Hepatocyte (in vitro differentiated cells): ENCODE results near the gene PAAF1. TPM values are rescaled to one million over a fixed set of nuclear protein-coding genes. Genes with fewer than 3 reads are reported as not detected.

Experiments used
- DNase-seq: peaks from one replicate; pipeline ENCODE4 v3.0.0-alpha.2; 2016; ENCODE audit warnings: low spot score
- H2AFZ ChIP-seq: fragments of 200-600 bp; sonication (generic); 2 replicates; pipeline ENCODE4 v1.6.0; 2016; ENCODE audit warnings: antibody characterized with exemption, mild to moderate bottlenecking
- H3K27ac ChIP-seq: fragments of 200-600 bp; sonication (generic); 2 replicates; pipeline ENCODE4 v1.5.1; 2016; ENCODE audit warnings: mild to moderate bottlenecking
- H3K27me3 ChIP-seq: fragments of 200-600 bp; sonication (generic); 2 replicates; pipeline ENCODE4 v1.6.1; 2016
- H3K36me3 ChIP-seq: fragments of 200-600 bp; sonication (generic); replicated peaks from 2 replicates; pipeline ENCODE4 v1.5.1; 2016; ENCODE audit warnings: low read depth; ENCODE audit not compliant: insufficient read depth
- H3K4me1 ChIP-seq: fragments of 200-600 bp; sonication (generic); 2 replicates; pipeline ENCODE4 v1.5.1; 2016; ENCODE audit warnings: mild to moderate bottlenecking, moderate library complexity; ENCODE audit not compliant: insufficient read depth
- H3K4me2 ChIP-seq: fragments of 200-600 bp; sonication (generic); 2 replicates; pipeline ENCODE4 v1.6.0; 2016
- H3K4me3 ChIP-seq: fragments of 200-600 bp; sonication (generic); 2 replicates; pipeline ENCODE4 v1.5.1; 2016; ENCODE audit warnings: mild to moderate bottlenecking
- H3K79me2 ChIP-seq: fragments of 200-600 bp; sonication (generic); 2 replicates; pipeline ENCODE4 v1.6.0; 2017; ENCODE audit warnings: mild to moderate bottlenecking
- H3K9me2 ChIP-seq: fragments of 200-600 bp; sonication (generic); replicated peaks from 2 replicates; pipeline ENCODE4 v1.6.0; 2017; ENCODE audit warnings: mild to moderate bottlenecking; ENCODE audit not compliant: insufficient read depth
- H3K9me3 ChIP-seq: fragments of 200-600 bp; sonication (generic); 2 replicates; pipeline ENCODE4 v1.5.1; 2016; ENCODE audit warnings: low read depth, mild to moderate bottlenecking
- H4K20me1 ChIP-seq: fragments of 200-600 bp; sonication (generic); 2 replicates; pipeline ENCODE4 v1.6.0; 2016; ENCODE audit warnings: mild to moderate bottlenecking; ENCODE audit not compliant: insufficient read depth, poor library complexity, severe bottlenecking
- CTCF ChIP-seq: fragments of 200-600 bp; sonication (generic); IDR thresholded peaks from 2 replicates; pipeline ENCODE4 v1.5.1; 2016; ENCODE audit warnings: antibody characterized with exemption, mild to moderate bottlenecking; ENCODE audit not compliant: poor library complexity
- EZH2 ChIP-seq: fragments of 200-600 bp; sonication (generic); IDR thresholded peaks from 2 replicates; pipeline ENCODE4 v1.6.1; 2016; ENCODE audit warnings: antibody characterized with exemption, mild to moderate bottlenecking, borderline replicate concordance
- EZH2phosphoT487 ChIP-seq: fragments of 200-600 bp; sonication (generic); IDR thresholded peaks from one replicate; pipeline ENCODE4 v1.6.1; 2018; ENCODE audit warnings: antibody characterized with exemption, mild to moderate bottlenecking, low read depth, moderate library complexity; ENCODE audit not compliant: unreplicated experiment, severe bottlenecking
- WGBS: methylation state at CpG from one replicate; pipeline ENCODE4 v1.1.6; 2016; ENCODE audit warnings: low lambda C conversion rate; ENCODE audit errors: missing lambda C conversion rate; 5-methylcytosine and 5-hydroxymethylcytosine counted together
- polyA plus RNA-seq: library from polyadenylated mRNA; unstranded; fragments of >200 nt; fragmentation: Nextera tagmentation; extraction: Ambion mirVana; gene quantifications from 2 replicates; pipeline ENCODE4 v1.2.1, GENCODE V29; 2016
- total RNA-seq: library from RNA; depleted of rRNA; stranded (reverse); fragments of >200 nt; gene quantifications from 2 replicates; pipeline ENCODE4 v1.2.3, GENCODE V29; 2014

PAAF1 gene
- total and polyA plus RNA-seq, 2 experiments from 2014 or later, result 16.0 to 31.0 TPM

GRCh38 chr11:73963861-73964260 lies 87.1 kb downstream of the PAAF1 start:
- no peaks in the 10 kb centered on the region for H3K9me2 ChIP-seq
- no peak for DNase-seq
- no peak overlapping the region for H3K4me3 ChIP-seq
- no peak for TF ChIP-seq CTCF
- TF ChIP-seq EZH2phosphoT487, result no peak
- no peak for TF ChIP-seq EZH2
- no peak overlapping the region for H2AFZ ChIP-seq
- no peaks in the 10 kb centered on the region for H3K36me3 ChIP-seq
- no peak overlapping the region for H3K27ac ChIP-seq
- H3K4me2 ChIP-seq, result no peak overlapping the region
- H3K9me3 ChIP-seq, result no peaks in the 10 kb centered on the region
- H3K4me1 ChIP-seq, result no peaks in the 10 kb centered on the region
- H4K20me1 ChIP-seq, result no peaks in the 10 kb centered on the region
- no peaks in the 10 kb centered on the region for H3K27me3 ChIP-seq
- 68% methylated on average over 8 of the region's 8 CpGs for WGBS
- no peaks in the 10 kb centered on the region for H3K79me2 ChIP-seq

- Histone ChIP-seq H3K4me1 (no peaks in the 10 kb centered on the region), H3K27ac (no peak overlapping the region), H3K36me3 (no peaks in the 10 kb centered on the region), H3K27me3 (no peaks in the 10 kb centered on the region), H4K20me1 (no peaks in the 10 kb centered on the region), H3K79me2 (no peaks in the 10 kb centered on the region), H3K9me2 (no peaks in the 10 kb centered on the region), H3K4me2 (no peak overlapping the region), H3K4me3 (no peak overlapping the region), H3K9me3 (no peaks in the 10 kb centered on the region), H2AFZ (no peak overlapping the region)
- DNase-seq, result no peak
- no peak for TF ChIP-seq EZH2phosphoT487
- TF ChIP-seq CTCF, result no peak
- TF ChIP-seq EZH2, result no peak
- WGBS, result 84% methylated on average over 10 of the region's 10 CpGs
Measured at GRCh38 chr11:73965076-73965763, 88.4 kb downstream of the PAAF1 start.

GRCh38 chr11:73965764-73966121 lies 88.9 kb downstream of the PAAF1 start:
- no peaks in the 10 kb centered on the region for H3K36me3 ChIP-seq
- no peak for DNase-seq
- no peak for TF ChIP-seq CTCF
- H2AFZ ChIP-seq, result no peak overlapping the region
- H3K27ac ChIP-seq, result no peak overlapping the region
- H3K4me3 ChIP-seq, result no peak overlapping the region
- no peaks in the 10 kb centered on the region for H3K79me2 ChIP-seq
- H3K27me3 ChIP-seq, result no peaks in the 10 kb centered on the region
- no peaks in the 10 kb centered on the region for H4K20me1 ChIP-seq
- no peaks in the 10 kb centered on the region for H3K9me2 ChIP-seq
- no peaks in the 10 kb centered on the region for H3K4me1 ChIP-seq
- WGBS, result 87% methylated on average over 2 of the region's 2 CpGs
- no peak overlapping the region for H3K4me2 ChIP-seq
- H3K9me3 ChIP-seq, result no peaks in the 10 kb centered on the region
